SK-N-SH (cell line): ENCODE results near the gene ACP3. TPM values are rescaled to one million over a fixed set of nuclear protein-coding genes. Genes with fewer than 3 reads are reported as not detected.

ENCODE experiments used
- CTCF ChIA-PET: fragments of 300-600, 350-600 bp; formaldehyde crosslinking; extraction: SDS; loops from one replicate; lab custom pipeline; 2021; lab: Yijun Ruan, JAX
- POLR2A ChIA-PET: fragments of 350-600 bp; sonication (Branson Sonifier 250); formaldehyde crosslinking; extraction: SDS; loops from one replicate; lab custom pipeline; 2020; ENCODE audit warnings: antibody characterized with exemption, inconsistent platforms; lab: Yijun Ruan, JAX
- DNase-seq: peaks from one replicate; pipeline ENCODE4 v3.0.0; 2012
- H2AFZ ChIP-seq: fragments of 200-600 bp; sonication (generic); 2 replicates; pipeline ENCODE4 v1.8.1; 2016; ENCODE audit warnings: antibody characterized with exemption, mild to moderate bottlenecking, low read depth
- H3F3A ChIP-seq: fragments of 200-600 bp; sonication (generic); replicated peaks from 2 replicates; pipeline ENCODE3; 2016; ENCODE audit warnings: antibody characterized with exemption, mild to moderate bottlenecking; ENCODE audit not compliant: insufficient read depth
- H3K27ac ChIP-seq, 2 experiments: fragments of 200-500 bp in 1 of 2; fragments of 200-600 bp in 1 of 2; sonication (Bioruptor generic) in 1 of 2; sonication (generic), shearing (Covaris generic) in 1 of 2; 2 replicates each; pipeline versions ENCODE4 v1.5.1 to v1.6.1; 2014 to 2016; ENCODE audit warnings: low read depth in 2 of 2, inconsistent platforms in 1 of 2, low read length in 1 of 2, mild to moderate bottlenecking in 1 of 2, mixed read lengths in 1 of 2
- H3K27me3 ChIP-seq: fragments of 200-600 bp; sonication (generic), shearing (Covaris generic); 2 replicates; pipeline ENCODE4 v1.6.1; 2016; ENCODE audit warnings: mixed run types; ENCODE audit not compliant: insufficient read depth
- H3K36me3 ChIP-seq, 2 experiments: fragments of 200-500 bp in 1 of 2; fragments of 200-600 bp in 1 of 2; sonication (Bioruptor generic) in 1 of 2; sonication (generic) in 1 of 2; replicated peaks in 1 of 2; 2 replicates each; pipeline versions ENCODE3 to v1.5.1; 2014 to 2016; ENCODE audit warnings: low read length in 1 of 2, mild to moderate bottlenecking in 1 of 2; ENCODE audit not compliant: insufficient read depth in 2 of 2, control insufficient read depth in 1 of 2
- H3K4me1 ChIP-seq, 2 experiments: fragments of 200-500 bp in 1 of 2; fragments of 200-600 bp in 1 of 2; sonication (Bioruptor generic) in 1 of 2; sonication (generic), shearing (Covaris generic) in 1 of 2; 2 replicates each; pipeline versions ENCODE4 v1.5.1 to v1.6.1; 2014 to 2016; ENCODE audit warnings: low read depth in 1 of 2, low read length in 1 of 2, mixed run types in 1 of 2; ENCODE audit not compliant: insufficient read depth in 2 of 2, control insufficient read depth in 1 of 2
- H3K4me2 ChIP-seq: fragments of 200-600 bp; sonication (generic), shearing (Covaris generic); 2 replicates; pipeline ENCODE4 v1.6.1; 2017; ENCODE audit warnings: mixed run types
- H3K4me3 ChIP-seq, 2 experiments: fragments of 200-500 bp in 1 of 2; fragments of 200-600 bp in 1 of 2; sonication (Bioruptor generic) in 1 of 2; sonication (generic), shearing (Covaris generic) in 1 of 2; 2 replicates each; pipeline versions ENCODE4 v1.5.1 to v1.8.1; 2014 to 2016; ENCODE audit warnings: low read depth in 2 of 2, inconsistent platforms in 1 of 2, low read length in 1 of 2, mild to moderate bottlenecking in 1 of 2, mixed read lengths in 1 of 2, moderate library complexity in 1 of 2
- H3K79me2 ChIP-seq: fragments of 200-600 bp; sonication (generic); 2 replicates; pipeline ENCODE4 v1.8.1; 2017; ENCODE audit warnings: mild to moderate bottlenecking; ENCODE audit not compliant: insufficient read depth
- H3K9ac ChIP-seq: fragments of 200-600 bp; sonication (generic); 2 replicates; pipeline ENCODE4 v1.6.1; 2017; ENCODE audit warnings: mixed run types
- H3K9me2 ChIP-seq: fragments of 200-600 bp; sonication (generic); 2 replicates; pipeline ENCODE4 v1.6.1; 2017; ENCODE audit warnings: mixed run types
- H3K9me3 ChIP-seq: fragments of 200-600 bp; sonication (generic); 2 replicates; pipeline ENCODE4 v1.6.1; 2017; ENCODE audit warnings: mixed run types, mild to moderate bottlenecking, moderate library complexity
- H4K20me1 ChIP-seq: fragments of 200-600 bp; sonication (generic); 2 replicates; pipeline ENCODE4 v1.6.1; 2017; ENCODE audit warnings: mild to moderate bottlenecking, mixed run types; ENCODE audit not compliant: insufficient read depth
- CTCF ChIP-seq: fragments of 200-600 bp; sonication (generic); IDR thresholded peaks from 2 replicates; pipeline ENCODE4 v1.6.1; 2017; ENCODE audit warnings: antibody characterized with exemption, mild to moderate bottlenecking, moderate library complexity
- EP300 ChIP-seq, 2 experiments: IDR thresholded peaks; 2 replicates each; pipeline versions ENCODE4 v1.4.0 to v1.6.1; 2012; ENCODE audit warnings: borderline replicate concordance in 1 of 2, low read depth in 1 of 2, low read length in 1 of 2
- FOSL2 ChIP-seq: IDR thresholded peaks from 2 replicates; pipeline ENCODE4 v1.4.0; 2012; ENCODE audit warnings: low read depth, mild to moderate bottlenecking, moderate library complexity, borderline replicate concordance
- FOXM1 ChIP-seq: IDR thresholded peaks from 2 replicates; pipeline ENCODE4 v1.4.0; 2012; ENCODE audit warnings: low read depth, mild to moderate bottlenecking
- GABPA ChIP-seq: IDR thresholded peaks from 2 replicates; pipeline ENCODE4 v1.4.0; 2012; ENCODE audit warnings: low read depth, mild to moderate bottlenecking
- GATA2 ChIP-seq: sonication (generic); formaldehyde crosslinking; IDR thresholded peaks from 2 replicates; pipeline ENCODE4 v1.5.0; 2020; ENCODE audit warnings: mild to moderate bottlenecking, missing genetic modification reagents
- IRF3 ChIP-seq: fragments of 150-350 bp; IDR thresholded peaks from 2 replicates; pipeline ENCODE4 v1.6.1; 2016; ENCODE audit warnings: mild to moderate bottlenecking, low read depth, low read length
- JUND ChIP-seq: IDR thresholded peaks from 2 replicates; pipeline ENCODE4 v1.4.0; 2012
- MAX ChIP-seq: IDR thresholded peaks from 2 replicates; pipeline ENCODE4 v1.4.0; 2012; ENCODE audit warnings: low read depth
- MEF2A ChIP-seq: IDR thresholded peaks from 2 replicates; pipeline ENCODE4 v1.4.0; 2012; ENCODE audit warnings: low read depth, borderline replicate concordance
- MXI1 ChIP-seq: IDR thresholded peaks from 2 replicates; pipeline ENCODE4 v1.6.1; 2012; ENCODE audit warnings: mild to moderate bottlenecking, low read depth, low read length, improper control_type of control experiment
- NFIC ChIP-seq: IDR thresholded peaks from 2 replicates; pipeline ENCODE4 v1.4.0; 2012; ENCODE audit warnings: borderline replicate concordance
- NRF1 ChIP-seq: IDR thresholded peaks from 2 replicates; pipeline ENCODE4 v1.6.1; 2012; ENCODE audit warnings: low read depth, mild to moderate bottlenecking, low read length
- RCOR1 ChIP-seq: fragments of 150-350 bp; IDR thresholded peaks from 2 replicates; pipeline ENCODE4 v1.6.1; 2017; ENCODE audit warnings: antibody characterized with exemption, low read length
- REST ChIP-seq: IDR thresholded peaks from 2 replicates; pipeline ENCODE4 v1.6.1; 2012; ENCODE audit warnings: mild to moderate bottlenecking, low read depth, low read length, moderate library complexity
- RFX5 ChIP-seq: IDR thresholded peaks from 2 replicates; pipeline ENCODE4 v1.6.1; 2012; ENCODE audit warnings: mild to moderate bottlenecking, improper control_type of control experiment, low read length
- RXRA ChIP-seq: IDR thresholded peaks from 2 replicates; pipeline ENCODE4 v1.4.0; 2012; ENCODE audit warnings: low read depth, mild to moderate bottlenecking, borderline replicate concordance
- SIN3A ChIP-seq: IDR thresholded peaks from 2 replicates; pipeline ENCODE4 v1.6.1; 2012; ENCODE audit warnings: low read depth, mild to moderate bottlenecking, low read length, moderate library complexity, borderline replicate concordance
- SMC3 ChIP-seq: IDR thresholded peaks from 2 replicates; pipeline ENCODE4 v1.6.1; 2012; ENCODE audit warnings: low read depth, low read length, improper control_type of control experiment
- TAF1 ChIP-seq: IDR thresholded peaks from 2 replicates; pipeline ENCODE4 v1.6.1; 2012; ENCODE audit warnings: low read depth, mild to moderate bottlenecking, low read length, moderate library complexity, borderline replicate concordance
- TEAD4 ChIP-seq: IDR thresholded peaks from 2 replicates; pipeline ENCODE4 v1.4.0; 2012; ENCODE audit warnings: mild to moderate bottlenecking, borderline replicate concordance; ENCODE audit not compliant: insufficient read depth
- USF2 ChIP-seq: fragments of 150-350 bp; IDR thresholded peaks from 2 replicates; pipeline ENCODE4 v1.6.1; 2017; ENCODE audit warnings: antibody characterized with exemption, low read length, low read depth, borderline replicate concordance
- YY1 ChIP-seq: IDR thresholded peaks from 2 replicates; pipeline ENCODE4 v1.4.0; 2012; ENCODE audit warnings: low read depth, mild to moderate bottlenecking
- ZBTB33 ChIP-seq: IDR thresholded peaks from 2 replicates; pipeline ENCODE4 v1.4.0; 2012; ENCODE audit warnings: low read depth, borderline replicate concordance
- WGBS: methylation state at CpG from one replicate; pipeline ENCODE4 v1.1.6; 2017; ENCODE audit warnings: low lambda C conversion rate; 5-methylcytosine and 5-hydroxymethylcytosine counted together
- polyA plus RNA-seq, 3 experiments: library from polyadenylated mRNA; depleted of rRNA; stranded (reverse); fragments of >200 nt; gene quantifications; 2 replicates each; pipeline ENCODE4 v1.2.3, GENCODE V29; 2012

Gene ACP3
- polyA plus RNA-seq, 1 of the 3 experiments (the other 2 are of a cell fraction): 0.30 TPM

GRCh38 chr3:132405188-132405587 lies 88.0 kb downstream of the ACP3 start:
- Histone ChIP-seq H3K27me3 (no peaks in the 10 kb centered on the region), H3K4me2 (no peak overlapping the region), H3K79me2 (no peaks in the 10 kb centered on the region), H3K4me3 (no peak overlapping the region), H3F3A (peaks cover 3% of the 10 kb centered on the region), H3K36me3 (no peaks in the 10 kb centered on the region), H3K27ac (peak overlapping the region; percentile 28 to 99; a peak in 3 of 4 replicates), H3K9me3 (no peaks in the 10 kb centered on the region), H3K9me2 (no peaks in the 10 kb centered on the region), H3K9ac (no peak overlapping the region), H3K4me1 (peaks cover 0 to 17% of the 10 kb centered on the region in 2 experiments; a peak in 2 of 4 replicates), H2AFZ (no peak overlapping the region), H4K20me1 (no peaks in the 10 kb centered on the region)
- ChIA-PET CTCF (interaction anchor here (0.6 to 14.1 kb wide), 4 partner anchors 20 to 238 kb away, joined by 3 to 383 read pairs (median 3); no protein-coding TSS in a partner anchor), POLR2A (interaction anchor here (2.9 kb wide), 1 partner anchor 12 kb away, joined by 16 read pairs; the partner anchor contains the start of gene DNAJC13)
- WGBS: 33% methylated on average over 1 of the region's 1 CpG
- DNase-seq: peak; percentile 45
- TF ChIP-seq SIN3A (no peak), RFX5 (no peak), TAF1 (no peak), YY1 (no peak), MXI1 (peak; percentile 28; the same call in 1 of the 2 replicates), JUND (no peak), ZBTB33 (no peak), FOXM1 (no peak), REST (no peak), MEF2A (no peak), RXRA (no peak), TEAD4 (no peak), GABPA (no peak), MAX (no peak), USF2 (no peak), IRF3 (no peak), FOSL2 (no peak), RCOR1 (peak; percentile 27; the same call in 1 of the 2 replicates), NRF1 (no peak), CTCF (no peak), GATA2 (peak; percentile 32; the same call in 1 of the 2 replicates), EP300 (IDR thresholded peaks at IDR 0.05; ENCODE audit: borderline replicate concordance in 1 of 2, low read depth in 1 of 2, low read length in 1 of 2) (peak in 1 of 2 experiments; percentile 89; a peak in 2 of 4 replicates), SMC3 (no peak), NFIC (peak; percentile 46; the same call in 1 of the 2 replicates)
